ENCODE measurements around the gene PIK3AP1. TPM values are rescaled to one million over a fixed set of nuclear protein-coding genes. Genes with fewer than 3 reads are reported as not detected.
A peak's percentile ranks its signal among the peaks of the same experiment; 100 is the strongest.

Gene PIK3AP1
- total and polyA plus RNA-seq, 4 donors = 27.3 to 137 (median 50.9) TPM

- Histone ChIP-seq H3K36me3 (ENCODE audit: control insufficient read depth in 4 of 4, insufficient read depth in 3 of 4, low read depth in 1 of 4, low read length in 3 of 4) (peaks cover 0 to 9% (median under 1%) of the 10 kb centered on the region in 4 donors), H3K27me3 (ENCODE audit: control insufficient read depth in 4 of 4, insufficient read depth in 4 of 4, low read length in 3 of 4) (no peaks in the 10 kb centered on the region), H3K4me1 (ENCODE audit: control insufficient read depth in 4 of 4, insufficient read depth in 4 of 4, low read length in 3 of 4) (peaks cover 5 to 52% (median 26%) of the 10 kb centered on the region in 4 donors), H3K27ac (ENCODE audit: low read depth in 1 of 2, low read length in 2 of 2) (peak overlapping the region; percentile 58 to 87), H3K9me3 (ENCODE audit: control insufficient read depth in 4 of 4, low read length in 3 of 4) (no peaks in the 10 kb centered on the region), H3K9ac (ENCODE audit: low read depth in 1 of 2, low read length in 2 of 2) (peak overlapping the region in 1 of 2 donors; percentile 69), H3K4me3 (ENCODE audit: low read depth in 1 of 3, low read length in 3 of 3) (no peak overlapping the region)
- no peak for DNase-seq (ENCODE audit: low spot score)
- TF ChIP-seq FOXA1 (IDR thresholded peaks at IDR 0.05) = no peak
- no peak for TF ChIP-seq MAX (IDR thresholded peaks at IDR 0.05)
- peak in 1 of 2 donors; percentile 75 for TF ChIP-seq RXRA (IDR thresholded peaks at IDR 0.05)
- TF ChIP-seq ATF3 (IDR thresholded peaks at IDR 0.05) = no peak
- TF ChIP-seq SP1 (IDR thresholded peaks at IDR 0.05) = no peak
- TF ChIP-seq TAF1 (conservative IDR thresholded peaks at IDR 0.05) = no peak
- no peak for TF ChIP-seq GABPA (IDR thresholded peaks at IDR 0.05 in 1 of 2, conservative IDR thresholded peaks at IDR 0.05 in 1 of 2)
- TF ChIP-seq HNF4G (IDR thresholded peaks at IDR 0.05) = no peak
- no peak for TF ChIP-seq JUND (IDR thresholded peaks at IDR 0.05)
- peak in 1 of 2 donors; percentile 6 for TF ChIP-seq RAD21 (IDR thresholded peaks at IDR 0.05)
- no peak for TF ChIP-seq FOXA2 (IDR thresholded peaks at IDR 0.05)
- peak; percentile 2 to 66 for TF ChIP-seq HNF4A (conservative IDR thresholded peaks at IDR 0.05)
- TF ChIP-seq NR2F2 (IDR thresholded peaks at IDR 0.05) = no peak
- TF ChIP-seq, protein P1, sequence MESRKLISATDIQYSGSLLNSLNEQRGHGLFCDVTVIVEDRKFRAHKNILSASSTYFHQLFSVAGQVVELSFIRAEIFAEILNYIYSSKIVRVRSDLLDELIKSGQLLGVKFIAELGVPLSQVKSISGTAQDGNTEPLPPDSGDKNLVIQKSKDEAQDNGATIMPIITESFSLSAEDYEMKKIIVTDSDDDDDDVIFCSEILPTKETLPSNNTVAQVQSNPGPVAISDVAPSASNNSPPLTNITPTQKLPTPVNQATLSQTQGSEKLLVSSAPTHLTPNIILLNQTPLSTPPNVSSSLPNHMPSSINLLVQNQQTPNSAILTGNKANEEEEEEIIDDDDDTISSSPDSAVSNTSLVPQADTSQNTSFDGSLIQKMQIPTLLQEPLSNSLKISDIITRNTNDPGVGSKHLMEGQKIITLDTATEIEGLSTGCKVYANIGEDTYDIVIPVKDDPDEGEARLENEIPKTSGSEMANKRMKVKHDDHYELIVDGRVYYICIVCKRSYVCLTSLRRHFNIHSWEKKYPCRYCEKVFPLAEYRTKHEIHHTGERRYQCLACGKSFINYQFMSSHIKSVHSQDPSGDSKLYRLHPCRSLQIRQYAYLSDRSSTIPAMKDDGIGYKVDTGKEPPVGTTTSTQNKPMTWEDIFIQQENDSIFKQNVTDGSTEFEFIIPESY (IDR thresholded peaks at IDR 0.05) = no peak
- peak; percentile 22 for TF ChIP-seq YY1 (IDR thresholded peaks at IDR 0.05)
- TF ChIP-seq, protein P2, sequence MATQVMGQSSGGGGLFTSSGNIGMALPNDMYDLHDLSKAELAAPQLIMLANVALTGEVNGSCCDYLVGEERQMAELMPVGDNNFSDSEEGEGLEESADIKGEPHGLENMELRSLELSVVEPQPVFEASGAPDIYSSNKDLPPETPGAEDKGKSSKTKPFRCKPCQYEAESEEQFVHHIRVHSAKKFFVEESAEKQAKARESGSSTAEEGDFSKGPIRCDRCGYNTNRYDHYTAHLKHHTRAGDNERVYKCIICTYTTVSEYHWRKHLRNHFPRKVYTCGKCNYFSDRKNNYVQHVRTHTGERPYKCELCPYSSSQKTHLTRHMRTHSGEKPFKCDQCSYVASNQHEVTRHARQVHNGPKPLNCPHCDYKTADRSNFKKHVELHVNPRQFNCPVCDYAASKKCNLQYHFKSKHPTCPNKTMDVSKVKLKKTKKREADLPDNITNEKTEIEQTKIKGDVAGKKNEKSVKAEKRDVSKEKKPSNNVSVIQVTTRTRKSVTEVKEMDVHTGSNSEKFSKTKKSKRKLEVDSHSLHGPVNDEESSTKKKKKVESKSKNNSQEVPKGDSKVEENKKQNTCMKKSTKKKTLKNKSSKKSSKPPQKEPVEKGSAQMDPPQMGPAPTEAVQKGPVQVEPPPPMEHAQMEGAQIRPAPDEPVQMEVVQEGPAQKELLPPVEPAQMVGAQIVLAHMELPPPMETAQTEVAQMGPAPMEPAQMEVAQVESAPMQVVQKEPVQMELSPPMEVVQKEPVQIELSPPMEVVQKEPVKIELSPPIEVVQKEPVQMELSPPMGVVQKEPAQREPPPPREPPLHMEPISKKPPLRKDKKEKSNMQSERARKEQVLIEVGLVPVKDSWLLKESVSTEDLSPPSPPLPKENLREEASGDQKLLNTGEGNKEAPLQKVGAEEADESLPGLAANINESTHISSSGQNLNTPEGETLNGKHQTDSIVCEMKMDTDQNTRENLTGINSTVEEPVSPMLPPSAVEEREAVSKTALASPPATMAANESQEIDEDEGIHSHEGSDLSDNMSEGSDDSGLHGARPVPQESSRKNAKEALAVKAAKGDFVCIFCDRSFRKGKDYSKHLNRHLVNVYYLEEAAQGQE (IDR thresholded peaks at IDR 0.05) = peak; percentile 27
- TF ChIP-seq CTCF (IDR thresholded peaks at IDR 0.05; ENCODE audit: low read depth, low read length, missing input control) = no peak
- no peak for TF ChIP-seq EGR1 (IDR thresholded peaks at IDR 0.05; ENCODE audit: low read depth in 2 of 2)
- WGBS = 55% methylated on average over 2 of the region's 2 CpGs
Measured at GRCh38 chr10:96714746-96715255, 5.5 kb downstream of the PIK3AP1 start.
